Panc1 (cell line): Measurements from ENCODE around the gene MRM3. TPM values are rescaled to one million over a fixed set of nuclear protein-coding genes. Genes with fewer than 3 reads are reported as not detected.

Experiments used
- ATAC-seq: fragments of 200-7000 bp; cut with Tn5 transposase; 2 replicates; pipeline ENCODE4 v1.9.1; 2020; ENCODE audit warnings: mild to moderate bottlenecking, moderate library complexity
- BruUV-seq: library from RNA; stranded (reverse); fragments of 400-500 nt; replicated peaks from 2 replicates; lab custom pipeline; 2021; lab: Mats Ljungman, UMichigan
- CTCF ChIA-PET: fragments of 300-600 bp; sonication (Branson Sonifier 250); formaldehyde crosslinking; loops from one replicate; lab custom pipeline; 2022; ENCODE audit warnings: antibody characterized with exemption; lab: Charles Lee
- POLR2A ChIA-PET: fragments of 300-600 bp; sonication (Branson Sonifier 250); formaldehyde crosslinking; loops from one replicate; lab custom pipeline; 2022; ENCODE audit warnings: antibody characterized with exemption; lab: Charles Lee
- DNase-seq: peaks from one replicate; pipeline ENCODE4 v3.0.0-alpha.2; 2010; ENCODE audit warnings: low read depth, low spot score
- H3K27ac ChIP-seq: 2 replicates; pipeline ENCODE4 v1.5.1; 2011; ENCODE audit warnings: mild to moderate bottlenecking, low read length, inconsistent platforms
- H3K27me3 ChIP-seq: fragments of 200-500 bp; sonication (Bioruptor generic); 2 replicates; pipeline ENCODE4 v1.6.0; 2014; ENCODE audit warnings: low read length, inconsistent platforms; ENCODE audit not compliant: control insufficient read depth, insufficient read depth
- H3K36me3 ChIP-seq: fragments of 200-500 bp; sonication (Bioruptor generic); 2 replicates; pipeline ENCODE4 v1.5.1; 2014; ENCODE audit warnings: inconsistent platforms, mild to moderate bottlenecking, low read length, moderate library complexity; ENCODE audit not compliant: control insufficient read depth, insufficient read depth
- H3K4me1 ChIP-seq: 2 replicates; pipeline ENCODE4 v1.5.1; 2011; ENCODE audit warnings: inconsistent platforms, mild to moderate bottlenecking, low read length, moderate library complexity; ENCODE audit not compliant: control insufficient read depth, insufficient read depth
- H3K4me3 ChIP-seq, 2 experiments: 2 replicates each; pipeline ENCODE4 v1.5.1; 2011 to 2012; ENCODE audit warnings: low read depth in 2 of 2, low read length in 2 of 2, mild to moderate bottlenecking in 2 of 2, inconsistent platforms in 1 of 2, moderate library complexity in 1 of 2
- H3K9me3 ChIP-seq: fragments of 200-500 bp; sonication (Bioruptor generic); 2 replicates; pipeline ENCODE4 v1.5.1; 2014; ENCODE audit warnings: low read depth, mild to moderate bottlenecking, inconsistent platforms, low read length, moderate library complexity; ENCODE audit not compliant: control insufficient read depth, insufficient read depth
- CTCF ChIP-seq: fragments of 450-650 bp; IDR thresholded peaks from 2 replicates; pipeline ENCODE4 v1.5.1; 2017; ENCODE audit warnings: mild to moderate bottlenecking
- POLR2AphosphoS5 ChIP-seq: IDR thresholded peaks from 2 replicates; pipeline ENCODE4 v1.6.1; 2012; ENCODE audit warnings: mild to moderate bottlenecking, low read depth, low read length, moderate library complexity
- REST ChIP-seq, 2 experiments: IDR thresholded peaks; 2 replicates each; pipeline ENCODE4 v1.6.1; 2011 to 2012; ENCODE audit warnings: low read depth in 2 of 2, control low read depth in 1 of 2, low read length in 1 of 2, mild to moderate bottlenecking in 1 of 2, moderate library complexity in 1 of 2; ENCODE audit not compliant: insufficient read depth in 1 of 2
- SIN3A ChIP-seq: IDR thresholded peaks from 2 replicates; pipeline ENCODE4 v1.6.1; 2012; ENCODE audit warnings: low read depth, mild to moderate bottlenecking, low read length, moderate library complexity, borderline replicate concordance; ENCODE audit not compliant: insufficient read depth
- TCF7L2 ChIP-seq: IDR thresholded peaks from 2 replicates; pipeline ENCODE4 v1.6.1; 2011; ENCODE audit warnings: mild to moderate bottlenecking, low read depth, low read length, inconsistent platforms
- in situ Hi-C: cut with HindIII; loops from 2 replicates; pipeline ENCODE4 v1.10.0; 2016; ENCODE audit warnings: low sequenced_read_pairs, low pct_unique_long_range_greater_than_20kb
- intact Hi-C: fragments of 100-400 bp; cut with micrococcal nuclease; formaldehyde crosslinking; loops from one replicate; pipeline ENCODE4 v1.10.0; 2022; ENCODE audit not compliant: unreplicated experiment
- total RNA-seq: library from RNA; stranded (reverse); gene quantifications from one replicate; pipeline ENCODE4 v1.2.1, GENCODE V29; 2021; ENCODE audit not compliant: unreplicated experiment

Gene MRM3
- total RNA-seq, 1 experiment from 2014 or later = 13.4 TPM

DNA sequence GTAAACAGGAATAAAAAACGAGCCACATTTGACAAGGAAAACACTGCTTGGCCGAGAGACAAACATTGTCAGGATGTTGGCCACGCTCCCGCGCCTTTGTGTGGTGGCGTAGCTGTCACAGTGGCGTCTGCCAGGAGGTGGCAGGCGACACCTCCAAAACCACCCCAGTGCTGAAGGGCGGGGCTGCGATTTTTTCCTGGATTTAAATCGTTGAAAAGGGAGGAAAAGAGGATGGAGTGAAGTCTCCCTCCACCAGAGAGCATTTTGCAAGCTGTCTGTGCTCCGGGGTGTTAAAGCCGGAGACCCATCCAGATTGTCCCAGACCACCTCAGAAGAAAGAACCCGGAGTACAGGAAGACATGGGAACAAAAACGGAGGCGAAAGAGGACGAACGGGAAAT is 12.7 kb downstream of the MRM3 start:
- Histone ChIP-seq H3K4me1 (peaks cover 17% of the 10 kb centered on the region), H3K36me3 (no peaks in the 10 kb centered on the region; the same call in 1 of the 2 replicates), H3K9me3 (no peaks in the 10 kb centered on the region), H3K27ac (peak overlapping the region; percentile 66), H3K4me3 (no peak overlapping the region), H3K27me3 (no peaks in the 10 kb centered on the region)
- in situ Hi-C loops = no loop called here
- DNase-seq (peak; percentile 42), ATAC-seq (peak; percentile 69)
- CTCF ChIA-PET = interaction anchor here (2.1 kb wide), 1 partner anchor 186 kb away, joined by 14 read pairs; no protein-coding TSS in a partner anchor
- TF ChIP-seq SIN3A (no peak), CTCF (no peak; the same call in 1 of the 2 replicates), POLR2AphosphoS5 (no peak; the same call in 1 of the 2 replicates), REST (IDR thresholded peaks at IDR 0.05; ENCODE audit: insufficient read depth in 1 of 2, low read depth in 2 of 2, low read length in 1 of 2) (no peak), TCF7L2 (no peak)
- BruUV-seq = no TSS peak
- POLR2A ChIA-PET = no interaction called here
- intact Hi-C loops = loop anchor here (5.0 kb wide), 1 partner anchor 187 kb away; no protein-coding TSS in a partner anchor

DNA sequence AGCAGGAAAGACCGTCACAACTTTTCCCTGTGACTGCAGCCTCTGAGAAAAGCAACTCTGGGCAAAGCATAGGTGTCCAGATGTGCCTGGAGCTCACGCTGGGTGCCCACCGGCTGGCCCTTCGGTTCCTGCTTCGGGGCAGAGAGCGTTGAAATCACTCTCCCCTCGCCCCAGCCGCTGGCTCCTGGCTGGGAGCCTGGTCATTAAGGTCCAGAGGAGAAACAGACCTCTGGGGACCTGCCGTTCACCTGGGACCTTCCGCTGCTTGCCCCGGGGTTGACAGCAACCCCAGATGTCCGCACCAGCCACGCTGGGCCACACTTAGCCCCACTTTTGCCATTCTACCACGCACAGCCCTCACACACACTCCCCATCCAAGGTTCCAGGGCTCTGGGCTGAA is 13.1 kb downstream of the MRM3 start:
- H3K4me3 ChIP-seq = no peak overlapping the region
- intact Hi-C loops = loop anchor here (5.0 kb wide), 1 partner anchor 187 kb away; no protein-coding TSS in a partner anchor
- in situ Hi-C loops = no loop called here
- ChIA-PET CTCF (interaction anchor here (0.6 to 2.1 kb wide), 2 partner anchors 144 to 186 kb away, joined by 3 to 14 read pairs; no protein-coding TSS in a partner anchor), POLR2A (no interaction called here)
- H3K27me3 ChIP-seq = no peaks in the 10 kb centered on the region
- H3K4me1 ChIP-seq = peaks cover 17% of the 10 kb centered on the region
- H3K9me3 ChIP-seq = no peaks in the 10 kb centered on the region
- H3K27ac ChIP-seq = peak overlapping the region; percentile 66
- peak; percentile 6 for ATAC-seq
- TF ChIP-seq SIN3A (no peak), CTCF (no peak), POLR2AphosphoS5 (no peak), REST (IDR thresholded peaks at IDR 0.05; ENCODE audit: insufficient read depth in 1 of 2, low read depth in 2 of 2, low read length in 1 of 2) (no peak), TCF7L2 (no peak)
- BruUV-seq = no TSS peak
- no peak for DNase-seq
- no peaks in the 10 kb centered on the region; the same call in 1 of the 2 replicates for H3K36me3 ChIP-seq
